Measurements from ENCODE around the gene COQ3. TPM values are rescaled to one million over a fixed set of nuclear protein-coding genes. Genes with fewer than 3 reads are reported as not detected.

Gene COQ3
- total and polyA plus RNA-seq, 4 donors: 3.8 to 9.4 (median 8.0) TPM

DNA sequence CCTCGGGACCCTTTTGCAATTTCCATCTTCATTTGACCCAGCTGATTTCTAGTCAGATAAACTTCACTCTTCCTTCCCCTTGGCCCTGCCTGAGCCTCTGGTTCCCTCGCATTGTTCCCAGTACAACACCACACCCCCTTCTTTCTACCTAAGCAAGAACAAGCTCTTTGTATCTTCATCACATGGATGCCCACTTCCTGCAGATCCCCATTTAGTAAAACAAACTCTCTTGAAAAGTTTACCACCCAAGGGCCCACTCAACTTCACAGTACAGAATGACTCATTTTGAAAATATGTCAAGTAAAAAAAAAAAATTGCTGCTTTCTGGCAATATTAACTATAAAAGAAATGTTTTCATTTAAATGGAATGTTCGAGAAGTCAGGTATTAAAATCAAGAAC lies 49.7 kb downstream of the COQ3 start:
- Histone ChIP-seq H3K36me3 (ENCODE audit: control insufficient read depth in 4 of 4, insufficient read depth in 3 of 4, low read depth in 1 of 4, low read length in 3 of 4) (no peaks in the 10 kb centered on the region), H3K9me3 (ENCODE audit: control insufficient read depth in 4 of 4, low read length in 3 of 4) (no peaks in the 10 kb centered on the region), H3K4me3 (ENCODE audit: low read depth in 1 of 3, low read length in 3 of 3) (no peak overlapping the region), H3K27me3 (ENCODE audit: control insufficient read depth in 4 of 4, insufficient read depth in 4 of 4, low read length in 3 of 4) (no peaks in the 10 kb centered on the region), H3K27ac (ENCODE audit: low read depth in 1 of 2, low read length in 2 of 2) (no peak overlapping the region), H3K9ac (ENCODE audit: low read depth in 1 of 2, low read length in 2 of 2) (no peak overlapping the region), H3K4me1 (ENCODE audit: control insufficient read depth in 4 of 4, insufficient read depth in 4 of 4, low read length in 3 of 4) (peaks cover 0 to 5% (median 2%) of the 10 kb centered on the region in 4 donors)
- DNase-seq (ENCODE audit: low spot score): no peak
- WGBS: 57% methylated on average over 3 of the region's 3 CpGs
- TF ChIP-seq YY1 (IDR thresholded peaks at IDR 0.05) (no peak), JUND (IDR thresholded peaks at IDR 0.05) (no peak), CTCF (IDR thresholded peaks at IDR 0.05; ENCODE audit: low read depth, low read length, missing input control) (no peak), EGR1 (IDR thresholded peaks at IDR 0.05; ENCODE audit: low read depth in 2 of 2) (no peak), FOXA1 (IDR thresholded peaks at IDR 0.05) (no peak), SP1 (IDR thresholded peaks at IDR 0.05) (no peak), GABPA (IDR thresholded peaks at IDR 0.05 in 1 of 2, conservative IDR thresholded peaks at IDR 0.05 in 1 of 2) (no peak), HNF4G (IDR thresholded peaks at IDR 0.05) (no peak), ZBTB33 (IDR thresholded peaks at IDR 0.05) (no peak), HNF4A (conservative IDR thresholded peaks at IDR 0.05) (no peak), RAD21 (IDR thresholded peaks at IDR 0.05) (no peak), NR2F2 (IDR thresholded peaks at IDR 0.05) (no peak), TAF1 (conservative IDR thresholded peaks at IDR 0.05) (no peak), FOXA2 (IDR thresholded peaks at IDR 0.05) (no peak)
- TF ChIP-seq, protein P1, sequence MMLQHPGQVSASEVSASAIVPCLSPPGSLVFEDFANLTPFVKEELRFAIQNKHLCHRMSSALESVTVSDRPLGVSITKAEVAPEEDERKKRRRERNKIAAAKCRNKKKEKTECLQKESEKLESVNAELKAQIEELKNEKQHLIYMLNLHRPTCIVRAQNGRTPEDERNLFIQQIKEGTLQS (IDR thresholded peaks at IDR 0.05): no peak
- TF ChIP-seq, protein P2, sequence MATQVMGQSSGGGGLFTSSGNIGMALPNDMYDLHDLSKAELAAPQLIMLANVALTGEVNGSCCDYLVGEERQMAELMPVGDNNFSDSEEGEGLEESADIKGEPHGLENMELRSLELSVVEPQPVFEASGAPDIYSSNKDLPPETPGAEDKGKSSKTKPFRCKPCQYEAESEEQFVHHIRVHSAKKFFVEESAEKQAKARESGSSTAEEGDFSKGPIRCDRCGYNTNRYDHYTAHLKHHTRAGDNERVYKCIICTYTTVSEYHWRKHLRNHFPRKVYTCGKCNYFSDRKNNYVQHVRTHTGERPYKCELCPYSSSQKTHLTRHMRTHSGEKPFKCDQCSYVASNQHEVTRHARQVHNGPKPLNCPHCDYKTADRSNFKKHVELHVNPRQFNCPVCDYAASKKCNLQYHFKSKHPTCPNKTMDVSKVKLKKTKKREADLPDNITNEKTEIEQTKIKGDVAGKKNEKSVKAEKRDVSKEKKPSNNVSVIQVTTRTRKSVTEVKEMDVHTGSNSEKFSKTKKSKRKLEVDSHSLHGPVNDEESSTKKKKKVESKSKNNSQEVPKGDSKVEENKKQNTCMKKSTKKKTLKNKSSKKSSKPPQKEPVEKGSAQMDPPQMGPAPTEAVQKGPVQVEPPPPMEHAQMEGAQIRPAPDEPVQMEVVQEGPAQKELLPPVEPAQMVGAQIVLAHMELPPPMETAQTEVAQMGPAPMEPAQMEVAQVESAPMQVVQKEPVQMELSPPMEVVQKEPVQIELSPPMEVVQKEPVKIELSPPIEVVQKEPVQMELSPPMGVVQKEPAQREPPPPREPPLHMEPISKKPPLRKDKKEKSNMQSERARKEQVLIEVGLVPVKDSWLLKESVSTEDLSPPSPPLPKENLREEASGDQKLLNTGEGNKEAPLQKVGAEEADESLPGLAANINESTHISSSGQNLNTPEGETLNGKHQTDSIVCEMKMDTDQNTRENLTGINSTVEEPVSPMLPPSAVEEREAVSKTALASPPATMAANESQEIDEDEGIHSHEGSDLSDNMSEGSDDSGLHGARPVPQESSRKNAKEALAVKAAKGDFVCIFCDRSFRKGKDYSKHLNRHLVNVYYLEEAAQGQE (IDR thresholded peaks at IDR 0.05): no peak

DNA sequence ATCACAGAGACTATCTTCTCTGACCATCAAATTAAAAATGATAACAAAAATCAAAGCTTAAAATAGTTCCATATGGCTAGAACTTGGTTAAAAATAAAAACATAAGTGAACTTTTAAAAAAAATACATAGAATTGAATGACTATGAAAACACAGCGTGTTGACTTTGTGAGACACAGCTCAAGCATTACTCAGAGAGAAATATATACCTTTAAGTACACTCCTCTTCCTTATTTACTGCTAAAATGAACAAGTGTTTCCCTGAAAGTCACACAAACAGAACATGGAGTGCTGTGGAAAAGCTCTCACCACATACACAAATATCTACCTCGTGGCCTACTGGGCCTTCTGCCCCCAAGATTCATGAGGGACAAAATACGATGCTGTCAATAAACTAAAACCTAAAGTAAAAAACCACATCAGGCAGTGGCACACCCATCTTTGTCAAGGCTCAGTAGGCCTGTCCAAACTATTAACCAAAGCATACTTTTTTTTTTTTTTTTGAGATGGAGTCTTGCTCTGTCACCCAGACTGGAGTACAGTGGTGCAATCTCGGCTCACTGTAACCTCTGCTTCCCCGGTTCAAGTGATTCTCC lies 52.0 kb downstream of the COQ3 start:
- no peak overlapping the region for H3K27ac ChIP-seq (ENCODE audit: low read depth in 1 of 2, low read length in 2 of 2)
- DNase-seq (ENCODE audit: low spot score): no peak
- H3K9me3 ChIP-seq (ENCODE audit: control insufficient read depth in 4 of 4, low read length in 3 of 4): no peaks in the 10 kb centered on the region
- TF ChIP-seq FOXA2 (IDR thresholded peaks at IDR 0.05) (no peak), EGR1 (IDR thresholded peaks at IDR 0.05; ENCODE audit: low read depth in 2 of 2) (no peak), RXRA (IDR thresholded peaks at IDR 0.05) (no peak), FOXA1 (IDR thresholded peaks at IDR 0.05) (no peak), TAF1 (conservative IDR thresholded peaks at IDR 0.05) (no peak), GABPA (IDR thresholded peaks at IDR 0.05 in 1 of 2, conservative IDR thresholded peaks at IDR 0.05 in 1 of 2) (no peak), JUND (IDR thresholded peaks at IDR 0.05) (no peak), NR2F2 (IDR thresholded peaks at IDR 0.05) (no peak), CTCF (IDR thresholded peaks at IDR 0.05; ENCODE audit: low read depth, low read length, missing input control) (no peak), HNF4A (conservative IDR thresholded peaks at IDR 0.05) (no peak)
- TF ChIP-seq, protein P1 (IDR thresholded peaks at IDR 0.05): no peak
- no peaks in the 10 kb centered on the region for H3K4me1 ChIP-seq (ENCODE audit: control insufficient read depth in 4 of 4, insufficient read depth in 4 of 4, low read length in 3 of 4)
- peaks cover 0 to 3% (median 0%) of the 10 kb centered on the region in 4 donors for H3K27me3 ChIP-seq (ENCODE audit: control insufficient read depth in 4 of 4, insufficient read depth in 4 of 4, low read length in 3 of 4)
- H3K36me3 ChIP-seq (ENCODE audit: control insufficient read depth in 4 of 4, insufficient read depth in 3 of 4, low read depth in 1 of 4, low read length in 3 of 4): no peaks in the 10 kb centered on the region
- 89% methylated on average over 5 of the region's 5 CpGs for WGBS
- no peak overlapping the region for H3K9ac ChIP-seq (ENCODE audit: low read depth in 1 of 2, low read length in 2 of 2)
- no peak overlapping the region for H3K4me3 ChIP-seq (ENCODE audit: low read depth in 1 of 3, low read length in 3 of 3)
